ENCODE results near the gene SLC35F3.

The SLC35F3 gene

DNA sequence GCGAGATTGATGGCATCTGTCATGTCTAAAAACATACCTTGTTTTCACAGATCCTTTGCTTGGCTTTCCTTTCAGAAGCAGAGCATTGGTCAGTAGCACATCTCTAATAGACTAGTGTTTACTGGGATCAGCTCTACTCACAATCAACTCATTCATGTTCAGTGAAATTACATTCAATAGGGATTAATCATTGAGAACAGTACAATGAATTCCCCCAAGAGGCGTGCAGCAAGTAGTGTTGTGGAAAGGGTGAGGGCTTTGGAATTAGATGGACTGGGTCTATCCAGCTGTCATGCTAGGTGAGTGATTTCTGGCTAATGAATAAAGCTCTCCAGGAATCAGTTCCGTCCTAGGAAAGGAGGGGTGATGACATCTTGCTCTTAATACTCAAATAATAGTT is 313.6 kb downstream of the SLC35F3 start:
- no peak for DNase-seq (ENCODE audit: low read depth in 2 of 3, low spot score in 1 of 3)

DNA sequence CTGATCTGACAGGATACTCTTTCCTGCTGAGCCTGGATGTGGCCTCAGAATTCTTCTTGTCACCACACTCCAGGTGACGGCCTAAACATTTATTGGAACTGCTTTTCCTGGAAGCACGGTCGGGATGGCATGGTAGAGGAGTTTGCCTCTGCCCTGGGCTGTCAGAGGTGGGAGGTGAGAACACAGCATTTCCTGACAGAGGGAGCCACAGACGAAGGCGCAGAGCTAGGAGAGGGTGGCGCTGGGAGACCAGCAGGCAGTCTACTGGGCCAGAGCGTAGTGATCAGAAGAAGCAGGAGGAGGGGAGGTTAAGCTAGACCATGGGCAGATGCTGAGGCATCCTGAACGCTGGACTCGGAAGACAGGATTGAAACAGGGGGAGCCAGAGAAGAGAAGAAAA is 315.2 kb downstream of the SLC35F3 start:
- no peak for DNase-seq (ENCODE audit: low read depth in 2 of 3, low spot score in 1 of 3)

DNA sequence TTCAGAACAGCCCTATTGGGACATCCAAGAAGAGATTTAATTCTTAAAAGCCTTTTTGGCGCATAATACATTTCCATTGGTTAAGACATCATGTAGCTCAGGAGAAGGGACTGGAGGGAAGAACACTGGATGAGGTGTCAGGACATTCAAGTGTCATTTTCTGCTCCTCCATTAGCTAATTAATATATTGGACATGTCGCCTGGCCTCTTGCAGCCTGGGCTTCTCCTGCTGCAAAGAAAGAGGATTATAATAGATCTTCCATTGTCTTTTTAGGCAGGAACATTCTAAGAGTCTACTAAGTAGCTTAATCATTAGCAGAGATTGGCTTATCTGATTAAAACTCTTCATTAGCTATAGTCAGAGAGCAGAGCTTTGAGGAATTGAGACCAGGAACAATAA is 317.1 kb downstream of the SLC35F3 start:
- no peak for DNase-seq (ENCODE audit: low read depth in 2 of 3, low spot score in 1 of 3)

DNA sequence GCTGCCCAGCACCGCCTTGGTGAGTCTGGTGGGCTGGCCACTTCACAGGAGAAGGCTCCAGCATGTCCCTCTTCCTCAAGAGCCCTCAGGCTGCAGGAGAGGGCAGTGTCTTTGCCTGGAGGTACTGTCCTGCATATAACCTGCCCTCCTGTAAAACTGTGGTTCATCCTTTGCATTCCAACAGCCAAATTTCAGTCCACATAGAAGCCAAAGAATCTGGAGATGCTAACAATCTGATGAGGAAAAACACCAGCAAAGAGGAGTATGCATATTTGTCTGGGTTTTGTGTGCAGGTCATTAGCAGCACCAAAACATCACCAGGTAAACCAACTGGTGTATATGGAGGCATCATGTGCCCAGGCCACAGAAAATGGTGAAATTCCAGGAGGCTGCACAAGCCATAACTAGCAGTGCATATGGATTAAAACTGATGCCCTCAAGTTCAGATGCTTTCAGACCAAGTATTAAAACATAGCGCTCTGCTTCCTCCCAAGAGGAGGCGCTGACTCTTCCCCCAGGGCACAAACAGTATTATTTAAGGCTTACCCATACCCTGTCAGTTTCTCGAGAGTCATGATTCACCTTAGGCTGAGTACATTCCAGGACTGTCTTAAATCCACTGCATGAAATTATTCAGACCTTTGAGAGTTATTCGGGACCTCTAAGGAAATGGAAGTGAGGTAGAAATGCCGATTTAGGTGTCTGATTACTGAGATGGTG is 318.2 kb downstream of the SLC35F3 start:
- no peak for DNase-seq (ENCODE audit: low read depth in 2 of 3, low spot score in 1 of 3)

DNA sequence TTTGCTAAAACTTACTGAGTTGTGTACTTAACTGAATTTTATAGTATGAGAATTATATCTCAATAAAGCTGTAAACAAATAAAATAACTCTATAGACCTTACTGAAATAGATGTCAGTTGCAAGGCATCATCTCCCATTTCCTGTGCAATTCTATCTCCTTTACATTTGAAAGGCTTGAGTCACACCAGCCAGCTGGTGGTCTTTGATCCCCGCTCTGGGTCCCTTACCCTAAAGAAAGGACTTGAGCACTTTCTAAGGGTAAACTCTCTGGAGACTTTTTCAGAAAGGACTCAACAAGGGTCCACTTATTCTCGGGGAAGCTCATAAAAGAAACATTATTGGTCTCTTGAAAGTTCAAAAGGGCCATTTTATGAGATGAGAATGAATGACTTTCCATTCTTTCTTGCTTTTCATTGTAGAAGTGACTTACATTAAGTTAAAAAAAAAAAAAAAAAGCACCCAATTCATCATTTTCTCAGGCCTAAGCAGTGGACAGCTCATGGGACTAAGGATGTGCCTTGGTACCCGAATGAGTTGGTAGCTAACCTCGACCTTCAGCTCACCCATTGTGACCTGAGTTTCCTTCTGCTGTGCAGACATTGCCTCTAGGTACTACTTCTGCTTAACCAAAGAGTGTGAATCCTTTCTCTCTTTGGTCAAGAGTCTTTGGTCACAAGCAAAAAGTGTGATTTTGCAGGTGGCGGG is 321.8 kb downstream of the SLC35F3 start:
- no peak for DNase-seq (ENCODE audit: low read depth in 2 of 3, low spot score in 1 of 3)

DNA sequence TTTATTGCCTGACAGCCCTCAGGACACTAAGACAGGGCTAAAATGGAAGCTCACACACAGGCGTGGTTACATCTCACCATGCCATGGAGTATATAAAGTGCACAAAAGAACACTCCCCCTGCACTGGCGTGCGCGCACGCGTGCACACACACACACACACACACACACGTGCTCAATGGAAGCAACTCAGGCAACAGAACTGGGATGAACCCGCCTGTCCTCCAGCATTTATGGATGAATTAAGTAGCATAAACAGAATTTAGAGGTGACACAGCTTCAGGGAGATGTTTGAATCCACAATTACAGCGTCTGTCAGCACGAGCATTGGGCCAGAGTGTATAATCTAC is 322.3 kb downstream of the SLC35F3 start:
- no peak for DNase-seq (ENCODE audit: low read depth in 2 of 3, low spot score in 1 of 3)

DNA sequence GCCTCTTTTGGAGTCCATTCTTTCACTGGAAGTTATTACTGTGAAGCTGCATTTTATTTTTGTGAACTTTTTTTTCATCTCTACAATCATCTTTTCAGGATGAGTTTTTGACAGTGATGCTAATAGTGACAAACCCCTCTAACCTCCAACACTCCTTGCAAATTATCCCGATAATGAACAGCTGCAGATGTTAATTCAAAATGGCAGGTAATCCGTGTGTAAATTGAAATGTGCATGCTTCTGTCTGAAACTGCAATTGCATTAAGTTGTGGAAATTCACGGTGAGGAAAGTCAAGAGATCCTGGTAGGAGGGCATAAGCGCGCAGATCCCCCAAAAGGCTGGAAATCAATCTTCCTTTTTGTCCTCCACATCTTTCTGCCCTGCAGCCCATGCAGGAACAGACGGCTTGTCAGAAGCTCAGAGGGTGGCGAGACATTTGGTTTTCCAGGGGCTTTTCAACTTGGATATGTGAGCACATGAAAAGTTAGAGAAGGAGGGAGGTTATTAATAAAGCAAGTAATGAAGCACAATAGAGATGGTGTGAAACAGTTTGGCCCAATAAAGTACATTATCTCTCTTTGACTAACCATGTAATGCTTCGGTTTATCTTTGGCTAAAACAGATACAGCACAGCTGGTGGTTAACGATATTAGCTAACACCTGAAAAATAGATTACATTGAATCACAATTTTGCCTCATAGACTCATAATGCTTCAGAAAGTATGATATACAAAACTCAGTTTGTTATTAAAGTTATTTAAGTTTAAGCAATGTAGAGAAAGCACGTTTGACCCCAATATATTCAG is 325.3 kb downstream of the SLC35F3 start:
- DNase-seq (ENCODE audit: low read depth in 2 of 3, low spot score in 1 of 3) = no peak

DNA sequence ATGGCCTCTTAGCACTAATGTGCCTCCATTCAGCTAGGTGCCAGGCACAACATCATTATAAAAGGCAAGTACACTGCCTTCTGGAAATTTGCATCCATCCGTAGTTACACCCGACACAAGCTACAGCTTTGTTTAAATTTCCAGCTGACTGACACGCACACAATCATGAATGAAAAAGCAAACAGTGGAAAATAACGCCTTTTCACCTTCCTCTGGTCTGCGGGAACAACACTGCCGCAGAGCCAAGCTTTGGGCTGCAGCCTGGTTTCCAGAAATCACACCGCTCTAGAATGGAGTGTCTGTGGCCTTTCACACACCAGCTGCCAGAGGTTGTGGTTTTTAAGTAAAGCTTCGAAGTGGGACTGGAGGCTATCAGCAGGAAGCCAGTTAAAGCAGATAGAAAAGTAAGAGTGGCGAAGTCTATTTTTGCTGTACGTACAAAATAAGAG is 326.0 kb downstream of the SLC35F3 start:
- DNase-seq (ENCODE audit: low read depth in 2 of 3, low spot score in 1 of 3) = no peak

DNA sequence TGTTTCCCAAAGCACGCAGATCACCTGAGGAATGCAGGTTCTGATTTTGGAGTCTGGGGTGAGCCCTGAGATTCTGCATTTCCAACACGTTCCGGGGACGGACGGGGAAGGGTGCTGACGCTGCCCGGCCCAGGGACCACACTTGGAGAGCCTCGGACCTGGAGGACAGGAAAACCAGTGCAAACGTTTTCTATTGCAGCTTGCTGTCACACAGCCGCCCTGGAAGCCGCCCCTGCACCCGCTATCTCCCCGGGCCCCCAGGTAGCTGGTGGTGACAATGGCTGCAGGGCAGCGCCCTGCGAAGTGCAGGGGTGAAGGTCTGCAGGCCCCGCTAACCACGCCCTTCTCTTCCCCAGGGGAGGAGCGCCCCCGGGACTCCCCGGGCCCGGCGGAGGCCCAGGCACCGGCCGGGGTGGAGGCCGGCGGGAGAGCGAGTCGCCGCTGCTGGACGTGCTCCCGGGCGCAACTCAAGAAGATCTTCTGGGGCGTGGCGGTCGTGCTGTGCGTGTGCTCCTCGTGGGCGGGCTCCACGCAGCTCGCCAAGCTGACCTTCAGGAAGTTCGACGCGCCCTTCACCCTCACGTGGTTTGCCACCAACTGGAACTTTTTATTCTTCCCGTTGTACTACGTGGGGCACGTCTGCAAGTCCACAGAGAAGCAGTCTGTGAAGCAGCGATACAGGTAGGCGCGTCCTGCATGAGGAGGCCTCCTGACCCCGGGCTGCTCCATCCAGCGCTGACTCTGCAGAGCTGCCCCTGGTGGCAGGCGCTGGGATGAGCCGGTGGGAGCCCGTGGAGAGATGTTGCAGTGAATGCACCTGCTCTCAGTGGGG is 326.8 kb downstream of the SLC35F3 start:
- no peak for DNase-seq (ENCODE audit: low read depth in 2 of 3, low spot score in 1 of 3)

DNA sequence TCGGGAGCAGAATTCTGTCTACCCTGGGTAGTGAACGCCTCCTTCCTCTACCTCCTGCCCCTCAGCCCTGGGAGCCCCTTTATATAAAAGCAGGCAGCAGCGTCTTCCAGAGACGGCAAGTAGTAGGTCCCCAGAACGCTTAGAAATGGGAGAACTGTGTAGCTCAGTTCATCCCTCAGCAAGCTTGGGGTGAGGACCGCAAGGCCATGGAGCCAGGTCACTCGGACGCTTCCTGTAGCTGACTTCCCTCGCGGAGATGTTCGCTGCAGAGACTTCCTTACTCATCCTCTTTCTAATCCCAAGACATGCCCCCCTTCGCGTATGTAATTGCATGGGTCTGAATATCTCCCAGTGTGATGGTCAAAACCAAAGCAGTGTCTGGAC is 327.4 kb downstream of the SLC35F3 start:
- no peak for DNase-seq (ENCODE audit: low read depth in 2 of 3, low spot score in 1 of 3)

DNA sequence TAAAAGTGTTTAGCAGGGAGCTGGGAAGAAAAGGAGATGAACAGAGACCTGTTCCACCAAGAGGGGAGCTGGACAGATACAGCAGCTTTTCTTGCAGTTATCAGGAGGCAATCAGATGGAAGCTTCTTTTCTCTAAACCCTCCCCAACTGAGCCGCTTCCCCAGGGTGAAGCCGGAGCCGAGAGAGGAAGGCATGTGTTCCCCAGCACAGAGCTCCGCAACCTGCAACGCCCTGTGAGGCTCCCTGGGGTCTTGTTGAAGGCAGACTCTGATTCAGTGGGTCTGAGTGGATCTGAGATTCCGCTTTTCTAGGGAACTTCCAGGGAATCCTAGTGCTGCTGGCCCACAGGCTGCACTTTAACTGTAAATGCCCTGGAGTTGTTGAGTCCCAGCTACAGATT is 329.7 kb downstream of the SLC35F3 start:
- DNase-seq (ENCODE audit: low read depth in 2 of 3, low spot score in 1 of 3) = no peak

DNA sequence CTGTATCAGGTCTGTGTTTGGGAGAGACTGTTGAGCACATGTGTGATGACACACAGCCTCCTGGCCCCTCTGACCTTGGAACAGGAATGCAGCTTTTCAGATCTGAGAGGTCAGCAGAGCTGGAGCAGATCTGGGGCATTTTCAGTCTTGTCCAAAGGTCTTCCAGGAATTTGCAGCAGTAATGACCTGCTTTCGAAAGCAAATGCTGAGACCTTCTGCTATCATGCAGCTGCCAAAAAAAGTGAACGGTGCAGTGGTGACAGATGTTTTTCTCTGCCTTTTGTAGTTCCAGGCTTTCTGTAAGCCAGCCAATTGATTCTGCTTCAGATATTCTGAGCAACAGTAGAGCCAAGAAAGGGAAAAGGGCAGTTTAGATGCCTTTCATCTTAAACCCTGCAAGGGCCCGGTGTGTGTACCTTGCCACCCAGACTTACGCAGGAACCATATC is 331.0 kb downstream of the SLC35F3 start:
- DNase-seq (ENCODE audit: low read depth in 2 of 3, low spot score in 1 of 3) = no peak

DNA sequence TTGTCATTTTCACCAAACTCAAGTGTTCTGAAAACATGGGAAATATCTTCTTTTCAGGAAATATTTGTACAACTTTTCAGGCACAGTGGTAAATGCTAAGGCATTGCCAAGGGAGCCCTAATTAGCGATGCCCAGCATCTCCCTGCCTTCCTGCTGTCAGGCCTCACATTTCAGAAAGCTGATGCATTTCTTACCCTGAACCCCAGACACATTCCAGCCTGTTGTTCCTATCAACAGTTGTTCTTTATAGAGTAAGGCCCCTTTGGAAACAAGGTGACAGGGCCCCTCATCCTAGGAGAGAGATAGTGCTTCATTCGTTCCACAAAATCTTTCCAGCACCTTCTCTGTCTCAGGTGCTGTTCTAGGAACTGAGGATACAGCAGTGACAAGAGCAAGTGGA is 332.9 kb downstream of the SLC35F3 start:
- no peak for DNase-seq (ENCODE audit: low read depth in 2 of 3, low spot score in 1 of 3)

DNA sequence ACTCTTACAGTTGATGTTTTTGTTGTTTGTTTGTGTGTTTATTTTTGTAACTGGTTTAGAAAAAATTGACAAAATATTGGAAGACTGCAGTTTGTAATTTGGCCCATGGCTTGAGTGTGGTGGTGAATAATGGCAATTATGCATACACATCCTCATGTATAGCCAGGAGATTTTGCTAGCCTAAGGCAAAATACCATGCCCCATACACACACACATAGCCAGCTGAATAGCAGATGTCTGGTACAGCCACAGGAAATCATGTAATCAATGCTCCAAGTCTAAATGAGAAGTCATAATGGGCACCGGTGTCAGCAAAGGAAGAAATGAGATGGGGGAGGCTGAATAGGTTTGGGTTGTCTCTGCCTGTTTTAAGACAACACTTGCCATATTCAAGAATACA is 333.6 kb downstream of the SLC35F3 start:
- no peak for DNase-seq (ENCODE audit: low read depth in 2 of 3, low spot score in 1 of 3)

DNA sequence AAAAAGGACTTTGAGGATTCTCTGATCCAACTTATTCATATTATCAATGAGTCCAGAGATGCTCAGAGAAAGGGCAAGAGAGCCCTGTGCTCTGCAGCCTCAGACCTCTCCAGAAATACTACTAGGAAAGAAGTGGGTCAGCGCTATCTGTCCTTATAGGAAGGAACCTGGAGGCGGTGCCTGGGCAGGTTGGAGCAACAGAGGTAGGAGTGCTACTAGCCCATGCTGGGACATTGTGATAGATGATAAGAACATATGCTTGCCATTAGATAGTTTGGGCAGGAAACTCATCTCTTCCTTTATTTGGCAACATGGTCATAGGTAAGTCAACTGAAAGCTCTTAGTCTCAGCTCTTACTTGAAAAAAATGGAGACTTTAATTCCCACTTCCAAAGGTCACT is 335.0 kb downstream of the SLC35F3 start:
- DNase-seq (ENCODE audit: low read depth in 2 of 3, low spot score in 1 of 3) = no peak

DNA sequence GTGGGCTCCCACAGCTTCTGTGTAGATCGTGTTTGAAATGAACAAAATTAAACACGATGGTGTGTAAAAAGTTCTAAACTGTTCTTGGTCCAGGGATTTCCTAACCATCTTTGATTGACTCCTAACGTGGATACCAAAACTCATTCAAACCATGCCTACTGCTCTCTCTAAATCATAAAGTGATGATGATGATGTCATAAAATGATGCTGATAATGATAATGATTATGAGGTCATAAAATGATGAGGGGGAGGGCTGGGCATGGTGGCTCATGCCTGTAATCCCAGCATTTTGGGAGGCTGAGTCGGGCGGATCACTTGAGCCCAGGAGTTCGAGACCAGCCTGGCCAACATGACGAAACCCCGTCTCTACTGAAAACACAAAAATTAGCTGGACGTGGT is 335.5 kb downstream of the SLC35F3 start:
- no peak for DNase-seq (ENCODE audit: low read depth in 2 of 3, low spot score in 1 of 3)

DNA sequence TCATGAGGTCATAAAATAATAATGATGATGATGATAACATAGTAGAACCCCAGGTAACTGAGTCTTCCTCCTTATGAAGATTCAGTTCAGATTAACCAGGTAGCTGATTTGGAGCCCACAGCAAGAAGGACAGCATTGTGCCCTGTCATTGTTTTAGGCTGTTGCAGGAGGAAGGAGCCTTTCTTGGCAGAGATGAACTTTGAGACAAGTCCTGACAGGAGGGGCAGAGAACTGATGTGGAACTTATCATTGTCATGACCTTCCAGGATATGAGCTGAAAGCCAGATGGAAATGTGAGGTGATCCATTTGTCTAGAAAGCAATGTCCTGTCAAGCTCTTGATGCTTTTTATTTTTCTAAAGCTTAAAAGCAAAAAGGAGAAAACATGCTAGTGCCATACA is 336.2 kb downstream of the SLC35F3 start:
- no peak for DNase-seq (ENCODE audit: low read depth in 2 of 3, low spot score in 1 of 3)

DNA sequence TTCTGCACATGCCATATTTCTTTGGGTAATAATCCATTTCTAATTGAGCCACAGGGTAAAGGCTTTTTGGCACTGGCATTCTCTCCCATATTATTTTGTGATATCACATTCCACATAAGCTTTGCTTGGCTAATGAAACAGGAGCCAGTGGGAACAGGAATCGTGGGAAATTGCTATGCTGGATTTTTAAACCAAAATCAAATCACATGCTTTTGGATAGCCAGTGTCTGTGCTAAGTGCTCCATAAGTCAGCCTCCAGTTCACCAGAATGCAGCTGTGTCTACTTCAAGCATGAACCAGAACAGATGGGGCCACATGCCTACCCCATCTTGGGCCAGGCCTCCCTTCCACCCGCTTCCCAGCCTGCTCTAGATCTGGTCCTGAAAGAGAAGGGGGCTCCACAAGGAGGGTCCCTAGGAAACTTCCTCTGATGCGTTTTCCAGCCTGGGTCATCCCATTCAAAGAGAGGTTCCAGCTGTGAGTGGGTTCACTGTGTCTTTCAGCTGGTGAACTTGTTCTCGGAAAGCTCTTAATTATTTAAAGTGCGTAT is 337.5 kb downstream of the SLC35F3 start:
- DNase-seq (ENCODE audit: low read depth in 2 of 3, low spot score in 1 of 3) = no peak

DNA sequence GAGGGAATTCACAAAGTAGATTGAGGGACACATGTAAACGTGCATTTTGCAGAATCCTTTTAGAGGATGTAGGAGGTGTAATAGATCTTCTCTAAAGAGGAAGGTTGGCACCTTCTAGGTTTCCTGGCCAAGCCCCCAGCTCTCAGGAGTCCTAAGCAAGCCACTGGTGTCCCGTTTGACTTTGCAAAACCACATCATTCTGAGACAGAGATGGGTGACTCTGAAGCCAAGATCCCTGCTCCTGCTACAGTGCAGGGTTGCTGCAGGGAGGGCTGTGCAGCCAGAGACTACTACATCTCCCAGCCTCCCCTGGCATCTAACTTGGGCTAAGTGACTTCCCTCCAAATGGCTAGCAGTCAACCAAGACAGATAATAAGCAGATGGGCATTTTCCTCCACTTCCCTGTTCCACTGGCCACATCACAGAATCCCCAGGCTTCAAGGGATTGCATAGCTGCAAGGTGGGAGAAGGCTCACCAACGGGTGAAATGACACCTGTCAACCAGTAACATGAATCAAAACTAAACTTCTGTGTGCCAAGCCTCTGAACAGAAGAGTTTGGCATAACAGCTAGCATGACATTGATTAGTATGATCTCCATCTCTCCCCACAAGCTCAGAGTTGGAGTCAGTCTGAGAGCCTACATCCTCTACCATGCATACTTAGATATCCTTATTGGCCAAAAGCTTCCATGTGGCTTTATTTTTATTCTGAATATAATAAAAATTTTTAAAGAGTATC is 339.2 kb downstream of the SLC35F3 start:
- DNase-seq (ENCODE audit: low read depth in 2 of 3, low spot score in 1 of 3) = no peak

DNA sequence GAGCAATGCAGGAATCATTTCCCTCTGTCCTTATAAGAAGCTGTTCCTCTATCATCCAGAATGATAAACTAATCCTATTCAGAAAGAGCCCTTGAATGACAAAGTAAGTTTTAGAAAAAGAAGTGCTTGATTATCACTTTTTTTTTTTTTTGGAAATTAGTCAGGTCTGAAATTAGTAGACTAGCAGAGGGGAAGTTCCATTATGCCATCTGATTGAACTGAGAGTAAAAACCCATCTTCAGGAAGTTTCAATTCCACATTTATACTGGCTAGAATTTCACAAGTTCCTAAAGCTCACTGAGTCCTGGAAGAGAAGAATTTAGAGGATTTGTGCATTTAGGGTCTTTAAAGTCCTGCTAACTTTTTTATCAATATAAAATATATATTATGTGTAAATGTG is 340.0 kb downstream of the SLC35F3 start:
- DNase-seq (ENCODE audit: low read depth in 2 of 3, low spot score in 1 of 3) = no peak

Data from stimulated activated CD4-positive, alpha-beta T cell treated with anti-CD3 and anti-CD28 coated beads, Interleukin-12 subunit alpha, Interleukin-12 subunit beta, amount 100 ng/mL, for 48 hours (primary cell).